Ecto neural progenitor cell (in vitro differentiated cells): ENCODE data around the gene GAGE12F.
"Not testable (repeated sequence)": the region's sequence is repeated elsewhere in the genome, so short reads cannot be mapped to it uniquely, and the experiment has no call there.

Source experiments
- DNase-seq: peaks from one replicate; pipeline ENCODE4 v3.0.0-alpha.2; 2018; ENCODE audit warnings: low spot score

The GAGE12F gene

GRCh38 chrX:49560542-49560941 lies at the start of gene GAGE12F:
GAGE12F (plus strand) TSS chrX:49560842; CDS start chrX:49561997, 1,155 bp downstream.
- DNase-seq, result not testable (repeated sequence)

- DNase-seq, result not testable (repeated sequence)
Observed at GRCh38 chrX:49531877-49532276, 28.8 kb upstream of the GAGE12F start, which contains the start of gene GAGE12C. GAGE12C (plus strand) TSS chrX:49532177; CDS start chrX:49533332, 1,155 bp downstream.

GRCh38 chrX:49541433-49541832 lies 19.2 kb upstream of the GAGE12F start, which contains the start of gene GAGE12D:
GAGE12D (plus strand) TSS chrX:49541733; CDS start chrX:49542888, 1,155 bp downstream.
- DNase-seq, result not testable (repeated sequence)

- not testable (repeated sequence) for DNase-seq
Observed at GRCh38 chrX:49550989-49551388, 9.7 kb upstream of the GAGE12F start, which contains the start of gene GAGE12E. GAGE12E (plus strand) TSS chrX:49551289; CDS start chrX:49552444, 1,155 bp downstream.

GRCh38 chrX:49568728-49569127 lies 8.1 kb downstream of the GAGE12F start:
- not testable (repeated sequence) for DNase-seq

- DNase-seq, result not testable (repeated sequence)
Observed at GRCh38 chrX:49569152-49569551, 8.5 kb downstream of the GAGE12F start.

GRCh38 chrX:49570100-49570499 lies 9.5 kb downstream of the GAGE12F start, which contains the start of gene GAGE12G:
GAGE12G (plus strand) TSS chrX:49570400; CDS start chrX:49571555, 1,155 bp downstream.
- DNase-seq, result not testable (repeated sequence)

GRCh38 chrX:49579649-49580048 lies 19.0 kb downstream of the GAGE12F start, which contains the start of gene GAGE12H:
GAGE12H (plus strand) TSS chrX:49579949; CDS start chrX:49581104, 1,155 bp downstream.
- DNase-seq, result not testable (repeated sequence)

GRCh38 chrX:49589196-49589595 lies 28.6 kb downstream of the GAGE12F start, which contains the start of gene GAGE2A:
GAGE2A (plus strand) TSS chrX:49589496; CDS start chrX:49590651, 1,155 bp downstream.
- not testable (repeated sequence) for DNase-seq

GRCh38 chrX:49589769-49590478 lies 29.3 kb downstream of the GAGE12F start:
- not testable (repeated sequence) for DNase-seq

GRCh38 chrX:49590488-49590887 lies 29.8 kb downstream of the GAGE12F start:
- not testable (repeated sequence) for DNase-seq

- not testable (repeated sequence) for DNase-seq
Observed at GRCh38 chrX:49598720-49599119, 38.1 kb downstream of the GAGE12F start, which contains the start of gene GAGE1. GAGE1 (plus strand) TSS chrX:49599020; CDS start chrX:49600175, 1,155 bp downstream.

- DNase-seq, result no peak
Observed at GRCh38 chrX:49610718-49611310, 50.2 kb downstream of the GAGE12F start.
